Trophoblast cell (in vitro differentiated cells and primary cell): ENCODE data around the gene RASSF6.
"Not testable (repeated sequence)": the region's sequence is repeated elsewhere in the genome, so short reads cannot be mapped to it uniquely, and the experiment has no call there.

Experiments used
- DNase-seq, 2 donors: peaks; one replicate each; pipeline ENCODE4 v3.0.0-alpha.2; 2016
- H2AFZ ChIP-seq: 2 replicates; pipeline ENCODE4 v1.6.1; 2013; ENCODE audit warnings: low read length, moderate library complexity, mild to moderate bottlenecking; ENCODE audit not compliant: insufficient read depth, poor library complexity
- H2AK5ac ChIP-seq: 2 replicates; pipeline ENCODE4 v1.6.1; 2013; ENCODE audit warnings: mild to moderate bottlenecking, low read length
- H2BK120ac ChIP-seq: 2 replicates; pipeline ENCODE4 v1.6.1; 2013; ENCODE audit warnings: low read length, mild to moderate bottlenecking, moderate library complexity; ENCODE audit not compliant: insufficient read depth, poor library complexity
- H2BK12ac ChIP-seq: 2 replicates; pipeline ENCODE4 v1.6.1; 2013; ENCODE audit warnings: mild to moderate bottlenecking, low read length, moderate library complexity
- H2BK5ac ChIP-seq: 2 replicates; pipeline ENCODE4 v1.6.1; 2013; ENCODE audit warnings: low read length, low read depth, moderate library complexity, mild to moderate bottlenecking; ENCODE audit not compliant: poor library complexity
- H3K14ac ChIP-seq: 2 replicates; pipeline ENCODE4 v1.6.1; 2013; ENCODE audit warnings: mild to moderate bottlenecking, low read length
- H3K18ac ChIP-seq: 2 replicates; pipeline ENCODE4 v1.6.1; 2013; ENCODE audit warnings: mild to moderate bottlenecking, low read length
- H3K23ac ChIP-seq: 2 replicates; pipeline ENCODE4 v1.6.1; 2013; ENCODE audit warnings: low read length
- H3K27ac ChIP-seq: 2 replicates; pipeline ENCODE4 v1.5.1; 2013; ENCODE audit warnings: low read depth, mild to moderate bottlenecking, inconsistent platforms, low read length, moderate library complexity
- H3K27me3 ChIP-seq: 2 replicates; pipeline ENCODE4 v1.6.1; 2013; ENCODE audit warnings: inconsistent platforms, mild to moderate bottlenecking, low read length, moderate library complexity; ENCODE audit not compliant: insufficient read depth
- H3K36me3 ChIP-seq, 2 experiments: 1 replicate in 1 of 2; 2 replicates in 1 of 2; pipeline ENCODE4 v1.6.1; 2013; ENCODE audit warnings: low read length in 2 of 2, mild to moderate bottlenecking in 2 of 2, moderate library complexity in 1 of 2; ENCODE audit not compliant: insufficient read depth in 2 of 2, control insufficient read depth in 1 of 2
- H3K4ac ChIP-seq: 2 replicates; pipeline ENCODE4 v1.6.1; 2013; ENCODE audit warnings: low read depth, mild to moderate bottlenecking, low read length, moderate library complexity
- H3K4me1 ChIP-seq, 2 experiments: 1 replicate in 1 of 2; 2 replicates in 1 of 2; pipeline ENCODE4 v1.6.1; 2013; ENCODE audit warnings: low read length in 2 of 2, mild to moderate bottlenecking in 2 of 2, moderate library complexity in 1 of 2; ENCODE audit not compliant: insufficient read depth in 2 of 2, control insufficient read depth in 1 of 2
- H3K4me2 ChIP-seq: 2 replicates; pipeline ENCODE4 v1.6.1; 2013; ENCODE audit warnings: inconsistent platforms, mild to moderate bottlenecking, low read length, moderate library complexity
- H3K4me3 ChIP-seq: 2 replicates; pipeline ENCODE4 v1.5.1; 2013; ENCODE audit warnings: mild to moderate bottlenecking, low read depth, low read length, inconsistent platforms
- H3K79me1 ChIP-seq: one replicate; pipeline ENCODE4 v1.6.1; 2013; ENCODE audit warnings: low read length
- H3K79me2 ChIP-seq: 2 replicates; pipeline ENCODE4 v1.6.1; 2013; ENCODE audit warnings: low read length, mild to moderate bottlenecking; ENCODE audit not compliant: control insufficient read depth, insufficient read depth, poor library complexity
- H3K9ac ChIP-seq: 2 replicates; pipeline ENCODE4 v1.6.1; 2013; ENCODE audit warnings: mild to moderate bottlenecking, low read length
- H3K9me3 ChIP-seq: 2 replicates; pipeline ENCODE4 v1.6.1; 2013; ENCODE audit warnings: low read depth, mild to moderate bottlenecking, control low read depth, inconsistent platforms, low read length; ENCODE audit not compliant: insufficient read depth
- H4K12ac ChIP-seq: 2 replicates; pipeline ENCODE4 v1.6.1; 2013; ENCODE audit warnings: low read depth, mild to moderate bottlenecking, low read length, moderate library complexity
- H4K8ac ChIP-seq: 2 replicates; pipeline ENCODE4 v1.6.1; 2013; ENCODE audit warnings: low read depth, mild to moderate bottlenecking, low read length, moderate library complexity
- H4K91ac ChIP-seq: one replicate; pipeline ENCODE4 v1.6.1; 2013; ENCODE audit warnings: low read depth, mild to moderate bottlenecking, low read length, moderate library complexity
- WGBS: extraction: QIAGEN DNeasy Blood & Tissue Kit; methylation state at CpG from one replicate; pipeline ENCODE4 v1.1.7; 2013; ENCODE audit warnings: missing lambda C conversion rate; ENCODE audit not compliant: insufficient read length, insufficient coverage; ENCODE audit errors: extremely low coverage; 5-methylcytosine and 5-hydroxymethylcytosine counted together

RASSF6 gene

GRCh38 chr4:73646117-73646516 lies 25.9 kb upstream of the RASSF6 start:
- Histone ChIP-seq H3K4me3 (no peak overlapping the region), H2AFZ (no peak overlapping the region), H4K91ac (no peak overlapping the region), H2BK120ac (no peak overlapping the region), H3K79me2 (no peaks in the 10 kb centered on the region), H3K9ac (no peak overlapping the region), H2BK5ac (no peak overlapping the region), H3K4ac (no peak overlapping the region), H3K4me2 (no peak overlapping the region), H3K23ac (no peak overlapping the region), H3K27me3 (no peaks in the 10 kb centered on the region), H3K27ac (no peak overlapping the region), H4K8ac (no peak overlapping the region), H3K9me3 (peaks cover 1% of the 10 kb centered on the region), H3K14ac (no peak overlapping the region), H3K4me1 (peaks cover 0 to 3% of the 10 kb centered on the region in 2 experiments), H2BK12ac (no peak overlapping the region), H2AK5ac (no peak overlapping the region), H4K12ac (no peak overlapping the region), H3K18ac (no peak overlapping the region), H3K79me1 (no peaks in the 10 kb centered on the region), H3K36me3 (no peaks in the 10 kb centered on the region)
- DNase-seq, result peak; percentile 94 to 97
- WGBS, result no CpG with 5 or more reads among the region's 6 CpGs

DNA sequence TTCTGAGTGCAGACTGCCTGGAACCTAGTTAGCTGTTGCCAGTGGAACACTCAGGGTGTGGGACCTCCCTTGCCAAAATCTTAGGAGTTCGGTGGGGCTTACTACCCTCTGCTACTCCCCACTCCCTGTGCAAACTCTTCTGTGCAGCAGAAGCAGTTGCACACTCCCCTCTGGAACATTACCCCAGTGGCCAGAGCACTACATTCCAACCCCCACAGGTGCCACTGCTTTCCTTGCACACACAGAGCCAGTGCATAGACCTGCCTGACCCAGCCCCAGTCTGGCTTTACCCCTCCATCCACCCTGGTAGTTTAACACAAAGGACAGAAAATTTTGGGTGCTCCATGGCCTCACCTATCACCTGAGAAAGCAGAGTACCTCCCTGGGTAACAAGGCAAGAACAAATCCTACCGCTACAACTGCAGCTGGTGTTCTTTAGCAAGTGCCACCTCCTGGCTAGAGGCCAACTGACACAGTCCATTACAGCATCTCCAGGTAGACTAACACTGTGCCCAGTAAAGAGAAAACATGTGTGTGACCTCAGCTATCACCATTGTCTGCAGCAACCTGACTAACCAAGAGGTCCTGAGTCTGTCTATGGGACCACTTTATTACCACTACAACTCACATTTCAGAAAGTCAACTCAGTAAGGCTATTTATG lies 11.5 kb upstream of the RASSF6 start:
- H3K9me3 ChIP-seq, result no peaks in the 10 kb centered on the region
- no peak overlapping the region for H3K18ac ChIP-seq
- H3K14ac ChIP-seq, result no peak overlapping the region
- H4K91ac ChIP-seq, result no peak overlapping the region
- H2BK5ac ChIP-seq, result no peak overlapping the region
- no peak overlapping the region for H4K8ac ChIP-seq
- H2BK12ac ChIP-seq, result no peak overlapping the region
- no peaks in the 10 kb centered on the region for H3K79me2 ChIP-seq
- H3K4me2 ChIP-seq, result no peak overlapping the region
- no peak overlapping the region for H4K12ac ChIP-seq
- H2AFZ ChIP-seq, result no peak overlapping the region
- no peak overlapping the region for H3K23ac ChIP-seq
- no peak overlapping the region for H3K4ac ChIP-seq
- no peaks in the 10 kb centered on the region for H3K79me1 ChIP-seq
- no peak overlapping the region for H3K27ac ChIP-seq
- no peaks in the 10 kb centered on the region for H3K27me3 ChIP-seq
- DNase-seq, result no peak
- no peak overlapping the region for H2BK120ac ChIP-seq
- no peaks in the 10 kb centered on the region for H3K4me1 ChIP-seq
- no CpG with 5 or more reads among the region's 2 CpGs for WGBS
- H3K36me3 ChIP-seq, result no peaks in the 10 kb centered on the region
- H3K4me3 ChIP-seq, result no peak overlapping the region
- H3K9ac ChIP-seq, result no peak overlapping the region
- H2AK5ac ChIP-seq, result no peak overlapping the region

DNA sequence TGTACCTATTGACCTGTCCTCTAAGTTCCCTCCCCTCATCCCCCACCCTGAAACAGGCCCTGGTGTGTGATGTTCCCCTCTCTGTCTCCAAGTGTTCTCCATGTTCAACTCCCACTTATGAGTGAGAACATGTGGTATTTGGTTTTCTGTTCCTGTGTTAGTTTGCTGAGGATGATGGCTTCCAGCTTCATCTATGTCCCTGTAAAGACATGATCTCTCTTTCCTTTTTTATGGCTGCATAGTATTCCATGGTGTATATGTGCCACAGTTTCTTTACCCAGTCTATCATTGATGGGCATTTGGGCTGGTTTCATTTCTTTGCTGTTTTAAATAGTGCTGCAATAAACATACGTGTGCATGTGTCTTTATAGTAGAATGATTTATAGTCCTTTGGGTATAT lies 8.6 kb upstream of the RASSF6 start:
- not testable (repeated sequence) for H3K9me3 ChIP-seq, H3K79me1 ChIP-seq, H2BK12ac ChIP-seq, H2BK5ac ChIP-seq, H2AK5ac ChIP-seq, H3K36me3 ChIP-seq, H3K79me2 ChIP-seq, H3K4me1 ChIP-seq, H3K14ac ChIP-seq, H3K4ac ChIP-seq, H3K23ac ChIP-seq, H3K9ac ChIP-seq, H4K12ac ChIP-seq, H2BK120ac ChIP-seq, H3K27ac ChIP-seq, H3K18ac ChIP-seq, H2AFZ ChIP-seq, H3K4me3 ChIP-seq, H4K8ac ChIP-seq, DNase-seq, H3K4me2 ChIP-seq, H4K91ac ChIP-seq, H3K27me3 ChIP-seq
- WGBS, result no CpG with 5 or more reads among the region's 1 CpG

- no peaks in the 10 kb centered on the region for H3K27me3 ChIP-seq
- no peak overlapping the region for H3K27ac ChIP-seq
- H3K9me3 ChIP-seq, result no peaks in the 10 kb centered on the region
- H3K36me3 ChIP-seq, result no peaks in the 10 kb centered on the region
- no peak overlapping the region for H2BK5ac ChIP-seq
- H3K9ac ChIP-seq, result no peak overlapping the region
- no peak overlapping the region for H4K91ac ChIP-seq
- H2BK120ac ChIP-seq, result no peak overlapping the region
- no peak overlapping the region for H4K8ac ChIP-seq
- H3K18ac ChIP-seq, result no peak overlapping the region
- H3K23ac ChIP-seq, result no peak overlapping the region
- H2AK5ac ChIP-seq, result no peak overlapping the region
- H2AFZ ChIP-seq, result no peak overlapping the region
- H3K14ac ChIP-seq, result no peak overlapping the region
- no peaks in the 10 kb centered on the region for H3K79me2 ChIP-seq
- no peaks in the 10 kb centered on the region for H3K4me1 ChIP-seq
- H3K79me1 ChIP-seq, result no peaks in the 10 kb centered on the region
- no peak overlapping the region for H2BK12ac ChIP-seq
- no peak overlapping the region for H3K4ac ChIP-seq
- H3K4me2 ChIP-seq, result no peak overlapping the region
- H3K4me3 ChIP-seq, result no peak overlapping the region
- no CpG with 5 or more reads among the region's 5 CpGs for WGBS
- H4K12ac ChIP-seq, result no peak overlapping the region
- DNase-seq, result peak; percentile 67 to 76
Observed at GRCh38 chr4:73621357-73621756, 1.1 kb upstream of the RASSF6 start.
